AG04450 (cell line): ENCODE results near the gene MUC20. TPM values are rescaled to one million over a fixed set of nuclear protein-coding genes. Genes with fewer than 3 reads are reported as not detected.

Experiments
- CTCF ChIA-PET: fragments of 300-600, 350-600 bp; formaldehyde crosslinking; extraction: SDS; loops from one replicate; lab custom pipeline; 2022; ENCODE audit warnings: antibody characterized with exemption, inconsistent platforms; lab: Charles Lee
- POLR2A ChIA-PET: fragments of 350-600 bp; formaldehyde crosslinking; extraction: SDS; loops from one replicate; lab custom pipeline; 2021; ENCODE audit warnings: antibody characterized with exemption, inconsistent platforms; lab: Yijun Ruan, JAX
- DNase-seq: peaks from one replicate; pipeline ENCODE4 v3.0.0-alpha.2; 2011; ENCODE audit warnings: low read depth, low spot score
- H3K27ac ChIP-seq: one replicate; pipeline ENCODE4 v1.5.1; 2012; ENCODE audit warnings: low read depth, low read length, control low read depth
- H3K27me3 ChIP-seq: one replicate; pipeline ENCODE4 v1.6.0; 2012; ENCODE audit warnings: low read length; ENCODE audit not compliant: control insufficient read depth, insufficient read depth
- H3K4me3 ChIP-seq: 2 replicates; pipeline ENCODE4 v1.5.1; 2011; ENCODE audit warnings: mild to moderate bottlenecking, low read depth, low read length, control low read depth
- H3K9me3 ChIP-seq: 2 replicates; pipeline ENCODE4 v1.5.1; 2012; ENCODE audit warnings: low read length; ENCODE audit not compliant: control insufficient read depth, insufficient read depth
- polyA plus RNA-seq: library from polyadenylated mRNA; depleted of rRNA; stranded (reverse); fragments of >200 nt; gene quantifications from 2 replicates; pipeline ENCODE4 v1.2.3, GENCODE V29; 2011
- TF ChIP-seq, protein P1 (sequence below): IDR thresholded peaks from 2 replicates; pipeline ENCODE4 v1.5.1; 2011; ENCODE audit warnings: low read depth, low read length, control low read depth, inconsistent platforms

The MUC20 gene
- polyA plus RNA-seq, 1 experiment, result 0.19 TPM

DNA sequence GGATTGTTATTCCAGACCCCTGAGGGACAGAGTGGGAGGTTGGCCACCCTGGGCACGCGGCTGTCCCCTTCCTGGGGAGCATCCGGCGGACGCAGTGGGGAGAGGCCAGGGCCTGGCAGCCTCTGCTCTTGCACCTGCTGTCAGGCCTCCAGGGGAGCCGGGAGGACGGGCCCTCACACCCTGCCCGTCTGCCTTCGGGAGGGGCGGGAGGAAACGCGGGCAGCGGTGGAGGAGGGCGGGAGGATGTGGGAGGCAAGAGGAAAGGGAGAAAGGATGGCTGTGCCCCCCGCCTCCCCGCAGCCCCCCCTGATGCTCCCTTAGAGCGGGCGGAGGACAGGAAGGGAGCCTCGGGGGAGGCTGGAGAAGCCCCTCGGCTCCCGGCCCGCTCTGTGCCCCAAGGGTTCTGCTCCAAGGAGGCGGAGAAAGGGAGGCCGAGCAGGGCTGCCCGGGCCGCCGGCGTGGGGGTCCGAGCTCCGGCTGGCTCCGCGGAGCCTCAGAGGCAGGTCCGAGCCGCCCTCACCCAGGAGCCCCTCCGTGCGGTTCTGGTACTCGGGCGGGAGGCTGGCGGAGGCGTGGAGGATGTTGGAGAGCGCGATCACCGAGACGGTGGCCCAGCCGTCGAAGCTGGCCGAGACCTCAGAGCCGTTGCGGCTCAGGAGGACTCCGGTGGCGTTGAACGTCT, 40.9 kb downstream of the MUC20 start:
- ChIA-PET POLR2A (no interaction called here), CTCF (no interaction called here)
- TF ChIP-seq, protein P1, sequence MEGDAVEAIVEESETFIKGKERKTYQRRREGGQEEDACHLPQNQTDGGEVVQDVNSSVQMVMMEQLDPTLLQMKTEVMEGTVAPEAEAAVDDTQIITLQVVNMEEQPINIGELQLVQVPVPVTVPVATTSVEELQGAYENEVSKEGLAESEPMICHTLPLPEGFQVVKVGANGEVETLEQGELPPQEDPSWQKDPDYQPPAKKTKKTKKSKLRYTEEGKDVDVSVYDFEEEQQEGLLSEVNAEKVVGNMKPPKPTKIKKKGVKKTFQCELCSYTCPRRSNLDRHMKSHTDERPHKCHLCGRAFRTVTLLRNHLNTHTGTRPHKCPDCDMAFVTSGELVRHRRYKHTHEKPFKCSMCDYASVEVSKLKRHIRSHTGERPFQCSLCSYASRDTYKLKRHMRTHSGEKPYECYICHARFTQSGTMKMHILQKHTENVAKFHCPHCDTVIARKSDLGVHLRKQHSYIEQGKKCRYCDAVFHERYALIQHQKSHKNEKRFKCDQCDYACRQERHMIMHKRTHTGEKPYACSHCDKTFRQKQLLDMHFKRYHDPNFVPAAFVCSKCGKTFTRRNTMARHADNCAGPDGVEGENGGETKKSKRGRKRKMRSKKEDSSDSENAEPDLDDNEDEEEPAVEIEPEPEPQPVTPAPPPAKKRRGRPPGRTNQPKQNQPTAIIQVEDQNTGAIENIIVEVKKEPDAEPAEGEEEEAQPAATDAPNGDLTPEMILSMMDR, result no peak
- no peak overlapping the region for H3K27ac ChIP-seq
- H3K27me3 ChIP-seq, result peaks cover 49% of the 10 kb centered on the region
- DNase-seq, result no peak
- peaks cover 5% of the 10 kb centered on the region; the same call in 1 of the 2 replicates for H3K9me3 ChIP-seq
- H3K4me3 ChIP-seq, result no peak overlapping the region

DNA sequence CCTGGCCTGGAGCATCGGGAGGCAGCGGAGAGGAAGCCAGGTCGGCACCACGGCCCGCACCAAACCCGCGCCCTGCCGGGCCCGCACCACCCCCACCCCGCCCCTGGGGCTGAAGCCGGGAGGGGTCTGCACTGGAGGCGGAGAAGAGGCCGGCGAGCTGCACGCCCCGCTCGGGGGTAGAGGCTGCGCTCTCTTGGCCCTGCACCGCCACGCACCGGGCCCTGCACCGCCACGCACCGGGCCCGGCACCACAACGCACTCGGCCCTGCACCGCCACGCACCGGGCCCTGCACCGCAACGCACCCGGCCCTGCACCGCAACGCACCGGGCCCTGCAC, 41.4 kb downstream of the MUC20 start:
- no peak overlapping the region for H3K27ac ChIP-seq
- TF ChIP-seq, protein P1, result no peak
- H3K4me3 ChIP-seq, result no peak overlapping the region
- ChIA-PET CTCF (no interaction called here), POLR2A (no interaction called here)
- DNase-seq, result no peak
- H3K9me3 ChIP-seq, result peaks cover 7% of the 10 kb centered on the region; the same call in 1 of the 2 replicates
- peaks cover 44% of the 10 kb centered on the region for H3K27me3 ChIP-seq

DNA sequence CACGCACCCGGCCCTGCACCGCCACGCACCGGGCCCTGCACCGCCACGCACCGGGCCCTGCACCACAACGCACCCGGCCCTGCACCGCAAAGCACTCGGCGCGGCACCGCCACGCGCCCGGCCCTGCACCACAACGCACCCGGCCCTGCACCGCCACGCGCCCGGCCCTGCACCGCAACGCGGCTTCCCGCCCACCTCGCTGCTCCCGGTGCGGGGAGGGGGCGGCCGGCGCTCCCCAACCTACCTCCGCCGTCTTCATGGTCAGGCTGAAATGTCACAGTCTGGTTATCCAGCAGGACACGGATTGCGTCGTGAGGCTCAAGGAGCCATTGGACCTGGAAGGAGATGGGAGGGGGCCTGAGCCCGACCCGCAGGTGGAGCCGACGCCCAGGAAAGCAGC, 41.8 kb downstream of the MUC20 start:
- Histone ChIP-seq H3K4me3 (no peak overlapping the region), H3K9me3 (peaks cover 7% of the 10 kb centered on the region; the same call in 1 of the 2 replicates), H3K27ac (no peak overlapping the region), H3K27me3 (peaks cover 41% of the 10 kb centered on the region)
- ChIA-PET POLR2A (no interaction called here), CTCF (no interaction called here)
- DNase-seq, result no peak
- TF ChIP-seq, protein P1, result no peak

DNA sequence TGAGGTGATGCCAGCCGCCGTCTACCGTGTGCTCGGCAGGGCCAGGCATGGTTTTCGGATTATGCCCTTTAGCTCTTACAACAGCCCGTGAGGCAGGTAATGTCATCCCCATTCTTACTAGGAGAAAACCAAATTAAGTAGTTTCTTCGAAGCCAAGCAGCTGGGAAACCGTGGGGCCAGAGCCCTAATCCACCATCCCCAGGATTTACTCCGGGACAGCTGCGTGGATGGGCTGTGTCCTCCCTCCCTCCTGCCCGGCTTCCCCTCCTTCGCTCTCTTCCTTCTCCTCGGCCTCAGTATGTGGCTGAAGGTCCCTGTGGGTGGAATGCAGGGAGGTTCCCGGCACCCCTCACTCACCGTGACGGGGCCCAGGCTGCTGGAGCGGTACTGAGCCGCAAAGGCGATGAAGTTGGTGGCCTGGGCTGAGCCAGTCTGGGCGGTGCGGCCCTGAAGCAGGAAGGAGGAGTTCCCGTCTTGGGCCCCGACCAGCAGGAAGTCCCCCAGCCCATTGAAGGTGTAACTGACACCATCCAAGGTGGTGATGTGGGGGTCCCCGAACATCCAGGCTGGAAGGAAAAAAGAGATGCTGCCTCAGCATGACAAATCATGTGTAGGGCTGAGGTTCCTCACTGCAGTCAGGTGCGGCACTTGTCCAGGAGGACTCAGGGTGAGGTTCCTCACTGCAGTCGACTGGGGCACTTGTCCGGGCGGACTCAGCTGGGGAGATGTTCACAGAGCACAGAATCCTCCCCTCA, 42.5 kb downstream of the MUC20 start:
- no peak for DNase-seq
- CTCF ChIA-PET, result no interaction called here
- POLR2A ChIA-PET, result no interaction called here
- TF ChIP-seq, protein P1, result no peak
- Histone ChIP-seq H3K27ac (no peak overlapping the region), H3K9me3 (peaks cover 7% of the 10 kb centered on the region; the same call in 1 of the 2 replicates), H3K4me3 (no peak overlapping the region), H3K27me3 (peaks cover 36% of the 10 kb centered on the region)
